A549 treated with AZD2906 at 1 μM for 4 hours (cell line): Measurements from ENCODE around the gene CNIH2. TPM values are rescaled to one million over a fixed set of nuclear protein-coding genes. Genes with fewer than 3 reads are reported as not detected.

Experiments
- total RNA-seq: library from RNA; stranded (reverse); fragments of 200-300 nt; extraction: Qiagen RNA extraction; gene quantifications from 5 replicates; pipeline ENCODE4 v1.2.3, GENCODE V29; 2022

CNIH2 gene
- total RNA-seq = 2.1 to 3.0 TPM (median 2.3 TPM) in 5 replicates

GRCh38 chr11:66277471-66278362, at the start of gene CNIH2:
TSS of gene CNIH2 (plus strand) at chr11:66278175. CDS start at chr11:66278457, 282 bp downstream.

GRCh38 chr11:66268244-66268951, 9.6 kb upstream of the CNIH2 start, which contains the start of gene RAB1B:
TSS of gene RAB1B (plus strand) at chr11:66268639. CDS start at chr11:66268680, 41 bp downstream.

GRCh38 chr11:66288671-66289547, 10.9 kb downstream of the CNIH2 start, which contains the start of gene YIF1A:
TSS of gene YIF1A (minus strand) at chr11:66289143. CDS start at chr11:66288985, 158 bp downstream.

GRCh38 chr11:66291706-66292542, 13.9 kb downstream of the CNIH2 start, which contains the start of gene TMEM151A:
TSS of gene TMEM151A (plus strand) at chr11:66291894. CDS start at chr11:66292014, 120 bp downstream.

GRCh38 chr11:66316849-66317251, 38.9 kb downstream of the CNIH2 start, which contains the start of gene CD248:
TSS of gene CD248 (minus strand) at chr11:66317044. CDS start at chr11:66317027, 17 bp downstream.

Other genes starting within 250 kb of the CNIH2 start
- gene GAL3ST3, start 229.0 kb upstream of the CNIH2 start, total RNA-seq = not detected in 5 replicates
- 163 to 185 TPM (median 169 TPM) in 5 replicates for gene SF3B2, start 225.8 kb upstream of the CNIH2 start, total RNA-seq
- gene PACS1, start 207.9 kb upstream of the CNIH2 start, total RNA-seq = 61.1 to 91.1 TPM (median 82.8 TPM) in 5 replicates
- gene KLC2, start 20.5 kb upstream of the CNIH2 start, total RNA-seq = 39.3 to 47.0 TPM (median 43.1 TPM) in 5 replicates
- gene RAB1B, start 9.5 kb upstream of the CNIH2 start, total RNA-seq = 131 to 153 TPM (median 147 TPM) in 5 replicates
- gene YIF1A, start 11.0 kb downstream of the CNIH2 start, total RNA-seq = 93.6 to 127 TPM (median 118 TPM) in 5 replicates
- gene TMEM151A, start 13.7 kb downstream of the CNIH2 start, total RNA-seq = 2.0 to 4.1 TPM (median 3.7 TPM) in 5 replicates
- 0.02 to 0.03 TPM in 2 of 5 replicates, not detected in the others for gene CD248, start 38.9 kb downstream of the CNIH2 start, total RNA-seq
- gene RIN1, start 58.3 kb downstream of the CNIH2 start, total RNA-seq = 22.0 to 34.3 TPM (median 31.6 TPM) in 5 replicates
- gene BRMS1, start 66.9 kb downstream of the CNIH2 start, total RNA-seq = 74.1 to 97.5 TPM (median 86.7 TPM) in 5 replicates
- gene B4GAT1, start 69.5 kb downstream of the CNIH2 start, total RNA-seq = 13.5 to 17.7 TPM (median 17.4 TPM) in 5 replicates
- 6.0 to 10.5 TPM (median 9.3 TPM) in 5 replicates for gene SLC29A2, start 93.6 kb downstream of the CNIH2 start, total RNA-seq
- not detected in 5 replicates for gene NPAS4, start 142.9 kb downstream of the CNIH2 start, total RNA-seq
- 92.8 to 117 TPM (median 112 TPM) in 5 replicates for gene MRPL11, start 160.7 kb downstream of the CNIH2 start, total RNA-seq
- 3.4 to 5.2 TPM (median 4.6 TPM) in 5 replicates for gene PELI3, start 188.7 kb downstream of the CNIH2 start, total RNA-seq
- 51.8 to 63.1 TPM (median 54.0 TPM) in 5 replicates for gene DPP3, start 202.3 kb downstream of the CNIH2 start, total RNA-seq
- 8.9 to 10.5 TPM (median 9.4 TPM) in 5 replicates for gene BBS1, start 232.5 kb downstream of the CNIH2 start, total RNA-seq